ENCODE measurements around the gene CDK19. TPM values are rescaled to one million over a fixed set of nuclear protein-coding genes. Genes with fewer than 3 reads are reported as not detected.
"Not testable (repeated sequence)": the region's sequence is repeated elsewhere in the genome, so short reads cannot be mapped to it uniquely, and the experiment has no call there.

The CDK19 gene
- total RNA-seq, 2 experiments from 2014 or later, result 21.6 to 26.2 TPM

DNA sequence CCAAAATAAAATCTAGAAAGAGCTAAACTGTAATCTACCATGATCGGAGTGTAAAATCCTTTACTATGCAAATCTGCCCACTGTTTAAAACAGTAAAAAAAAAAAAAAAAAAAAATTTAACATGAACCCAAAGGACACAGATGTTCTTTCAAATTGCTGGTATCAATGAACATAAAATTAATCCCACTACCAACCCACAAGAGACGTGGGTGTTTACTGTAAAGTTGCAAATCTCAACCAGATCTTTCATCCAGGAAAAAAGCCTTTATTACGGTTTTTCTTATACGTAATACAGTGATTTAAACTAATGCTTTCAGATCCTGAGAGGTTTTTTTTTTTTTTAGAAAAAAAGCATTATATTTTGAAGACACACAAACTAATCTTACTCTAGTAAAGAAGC is 2.5 kb downstream of the CDK19 start:
- peaks cover 26% of the 10 kb centered on the region for H3K4me1 Mint-ChIP-seq (ENCODE audit: low read depth)
- POLR2A ChIA-PET, result interaction anchor here (4.0 to 10.5 kb wide), 2 partner anchors 63 to 145 kb away, joined by 28 to 441 read pairs; partner anchors contain the start of genes AMD1 and GTF3C6
- no peak overlapping the region for H3K27ac Mint-ChIP-seq
- H3K4me3 Mint-ChIP-seq, result no peak overlapping the region
- no peaks in the 10 kb centered on the region for H3K27me3 Mint-ChIP-seq (ENCODE audit: low read depth)
- no peaks in the 10 kb centered on the region for H3K9me3 Mint-ChIP-seq (ENCODE audit: insufficient read depth)
- ATAC-seq (no peak), DNase-seq (no peak)
- CTCF ChIA-PET, result interaction anchor here (0.7 to 4.7 kb wide), 3 partner anchors 65 to 1475 kb away, joined by 3 to 82 read pairs (median 17); no protein-coding TSS in a partner anchor
- peaks cover 9% of the 10 kb centered on the region for H3K36me3 Mint-ChIP-seq (ENCODE audit: low read depth)

DNA sequence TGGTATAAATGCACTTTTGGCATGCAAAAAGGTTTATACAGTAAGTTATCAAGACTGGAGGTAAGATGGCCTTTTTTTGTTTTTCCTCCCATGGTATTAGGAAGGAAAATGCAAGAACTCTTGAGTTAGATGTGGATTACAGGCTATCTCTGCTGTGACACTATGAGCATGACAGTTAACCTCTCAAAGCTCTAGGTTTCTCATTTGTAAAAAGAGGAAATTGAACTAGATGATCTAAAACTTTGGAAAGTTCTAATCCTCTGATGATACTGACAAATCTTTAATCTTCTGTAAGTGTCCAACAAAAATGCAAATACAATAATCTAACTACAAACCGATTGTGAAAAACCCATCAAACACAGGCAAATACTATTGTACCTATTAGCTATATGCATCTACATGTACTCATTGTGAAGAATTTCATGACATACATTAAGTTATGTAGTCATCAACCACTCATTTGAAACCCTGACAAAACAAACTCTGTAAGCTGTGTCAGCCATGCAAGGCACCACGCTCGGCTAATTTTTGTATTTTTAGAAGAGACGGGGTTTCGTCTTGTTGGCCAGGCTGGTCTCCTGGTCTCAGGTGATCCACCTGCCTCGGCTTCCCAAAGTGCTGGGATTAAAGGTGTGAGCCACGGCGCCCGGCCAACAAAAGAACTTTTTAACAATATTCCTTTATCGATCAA is 4.2 kb downstream of the CDK19 start:
- Mint-ChIP-seq H3K36me3 (ENCODE audit: low read depth) (peaks cover 11% of the 10 kb centered on the region), H3K9me3 (ENCODE audit: insufficient read depth) (no peaks in the 10 kb centered on the region), H3K27ac (no peak overlapping the region), H3K27me3 (ENCODE audit: low read depth) (no peaks in the 10 kb centered on the region), H3K4me3 (no peak overlapping the region), H3K4me1 (ENCODE audit: low read depth) (peaks cover 11% of the 10 kb centered on the region)
- ChIA-PET CTCF (interaction anchor here (1.5 kb wide), 1 partner anchor 129 kb away, joined by 4 read pairs; no protein-coding TSS in a partner anchor), POLR2A (interaction anchor here (0.7 to 3.2 kb wide), 2 partner anchors 12 to 63 kb away, joined by 4 to 13 read pairs; partner anchors contain the start of gene AMD1)
- ATAC-seq (no peak), DNase-seq (no peak)

DNA sequence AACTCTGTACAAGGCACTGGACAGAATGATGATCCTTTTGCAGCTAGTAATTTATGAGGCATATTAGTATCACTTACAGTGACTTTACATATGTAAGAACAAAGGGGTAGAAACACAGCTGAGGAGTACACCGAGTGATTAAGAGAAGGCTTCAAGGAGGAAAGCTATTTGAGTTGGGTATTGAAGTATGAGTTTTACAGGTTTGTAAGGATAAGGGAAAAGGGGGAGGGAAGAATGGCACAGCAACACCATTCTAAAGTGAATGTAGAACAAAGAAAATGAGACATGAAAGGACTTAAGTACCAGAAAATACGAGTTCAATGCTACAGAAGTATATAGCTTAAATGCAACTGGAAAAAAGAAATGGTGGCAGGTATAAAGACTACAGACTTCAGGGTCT is 5.5 kb downstream of the CDK19 start:
- POLR2A ChIA-PET, result interaction anchor here (0.7 to 3.2 kb wide), 2 partner anchors 17 to 64 kb away, joined by 3 to 13 read pairs; partner anchors contain the start of gene AMD1
- CTCF ChIA-PET, result interaction anchor here (0.5 to 1.5 kb wide), 3 partner anchors 18 to 127 kb away, joined by 3 to 4 read pairs (median 3); no protein-coding TSS in a partner anchor
- Mint-ChIP-seq H3K27ac (no peak overlapping the region), H3K27me3 (ENCODE audit: low read depth) (no peaks in the 10 kb centered on the region), H3K4me3 (no peak overlapping the region), H3K36me3 (ENCODE audit: low read depth) (peaks cover 13% of the 10 kb centered on the region), H3K4me1 (ENCODE audit: low read depth) (peaks cover 13% of the 10 kb centered on the region), H3K9me3 (ENCODE audit: insufficient read depth) (no peaks in the 10 kb centered on the region)
- DNase-seq, result no peak
- ATAC-seq, result no peak

DNA sequence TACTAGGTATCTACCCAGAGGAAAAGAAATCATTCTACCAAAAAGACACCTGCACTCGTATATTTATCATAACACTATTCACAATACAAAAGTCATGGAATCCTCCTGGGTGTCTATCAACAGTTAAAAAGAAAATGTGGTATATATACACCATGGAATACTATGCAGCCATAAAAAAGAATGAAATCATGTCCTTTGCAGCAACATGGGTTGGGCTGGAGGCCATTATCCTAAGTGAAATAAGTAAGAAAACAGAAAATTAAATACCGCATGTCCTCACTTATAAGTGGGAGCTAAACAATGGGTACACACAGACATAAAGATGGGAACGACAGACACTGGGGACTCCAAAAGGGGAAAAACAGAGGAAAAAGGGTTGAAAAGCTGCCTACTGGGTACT is 13.1 kb downstream of the CDK19 start:
- H3K27ac Mint-ChIP-seq; H3K4me1 Mint-ChIP-seq (ENCODE audit: low read depth); DNase-seq; POLR2A ChIA-PET; ATAC-seq; H3K4me3 Mint-ChIP-seq; CTCF ChIA-PET; H3K27me3 Mint-ChIP-seq (ENCODE audit: low read depth): not testable (repeated sequence)
- peaks cover 22% of the 10 kb centered on the region for H3K36me3 Mint-ChIP-seq (ENCODE audit: low read depth)
- peaks cover 22% of the 10 kb centered on the region for H3K9me3 Mint-ChIP-seq (ENCODE audit: insufficient read depth)

DNA sequence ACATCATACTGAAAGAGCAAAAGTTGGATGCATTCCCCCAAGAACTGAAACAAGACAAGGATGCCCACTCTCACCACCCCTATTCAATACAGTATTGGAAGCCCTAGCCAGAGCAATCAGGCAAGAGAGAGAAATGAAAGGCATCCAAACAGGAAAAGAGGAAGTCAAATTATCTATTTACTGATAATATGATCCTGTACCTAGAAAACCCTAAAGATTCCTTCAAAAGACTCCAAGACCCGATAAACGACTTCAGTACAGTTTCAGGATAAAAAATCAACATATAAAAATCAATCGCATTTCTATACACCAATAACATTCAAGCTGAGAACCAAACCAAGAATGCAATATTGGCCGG is 14.5 kb downstream of the CDK19 start:
- ChIA-PET CTCF (no interaction called here), POLR2A (interaction anchor here (0.9 to 1.3 kb wide), 2 partner anchors 14 to 74 kb away, joined by 3 read pairs; partner anchors contain the start of genes AMD1 and CDK19)
- Mint-ChIP-seq H3K4me1 (ENCODE audit: low read depth) (peaks cover 9% of the 10 kb centered on the region), H3K36me3 (ENCODE audit: low read depth) (peaks cover 20% of the 10 kb centered on the region), H3K4me3 (no peak overlapping the region), H3K27me3 (ENCODE audit: low read depth) (no peaks in the 10 kb centered on the region), H3K9me3 (ENCODE audit: insufficient read depth) (peaks cover 22% of the 10 kb centered on the region), H3K27ac (no peak overlapping the region)
- ATAC-seq (no peak), DNase-seq (no peak)

DNA sequence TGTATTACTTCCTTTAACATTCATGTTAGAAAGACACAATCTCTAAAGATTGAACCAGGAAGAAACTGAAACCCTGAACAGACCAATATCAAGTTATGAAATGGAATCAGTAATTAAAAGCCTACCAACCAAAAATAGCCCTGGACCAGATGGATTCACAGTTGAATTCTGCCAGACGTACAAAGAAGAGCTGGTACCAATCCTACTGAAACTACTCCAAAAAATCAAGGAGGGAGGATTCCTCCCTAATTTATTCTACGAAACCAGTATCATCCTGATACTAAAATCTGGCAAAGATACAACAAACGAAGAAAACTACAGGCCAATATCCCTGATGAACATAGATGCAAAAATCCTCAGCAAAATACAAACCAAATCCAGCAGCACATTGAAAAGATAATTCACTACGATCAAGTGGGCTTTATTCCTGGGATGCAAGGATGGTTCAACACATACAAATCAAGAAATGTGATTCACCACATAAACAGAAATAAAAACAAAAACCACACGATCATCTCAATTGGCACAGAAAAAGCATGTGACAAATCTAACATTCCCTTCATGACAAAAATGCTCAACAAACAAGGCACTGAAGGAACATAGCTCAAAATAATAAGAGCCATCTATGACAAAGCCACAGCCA is 15.0 kb downstream of the CDK19 start:
- no peak overlapping the region for H3K27ac Mint-ChIP-seq
- H3K27me3 Mint-ChIP-seq (ENCODE audit: low read depth), result no peaks in the 10 kb centered on the region
- peaks cover 9% of the 10 kb centered on the region for H3K4me1 Mint-ChIP-seq (ENCODE audit: low read depth)
- CTCF ChIA-PET, result no interaction called here
- DNase-seq (no peak), ATAC-seq (no peak)
- POLR2A ChIA-PET, result interaction anchor here (1.3 kb wide), 1 partner anchor 15 kb away, joined by 3 read pairs; the partner anchor contains the start of gene CDK19
- H3K9me3 Mint-ChIP-seq (ENCODE audit: insufficient read depth), result peaks cover 22% of the 10 kb centered on the region
- H3K36me3 Mint-ChIP-seq (ENCODE audit: low read depth), result peaks cover 20% of the 10 kb centered on the region
- H3K4me3 Mint-ChIP-seq, result no peak overlapping the region

DNA sequence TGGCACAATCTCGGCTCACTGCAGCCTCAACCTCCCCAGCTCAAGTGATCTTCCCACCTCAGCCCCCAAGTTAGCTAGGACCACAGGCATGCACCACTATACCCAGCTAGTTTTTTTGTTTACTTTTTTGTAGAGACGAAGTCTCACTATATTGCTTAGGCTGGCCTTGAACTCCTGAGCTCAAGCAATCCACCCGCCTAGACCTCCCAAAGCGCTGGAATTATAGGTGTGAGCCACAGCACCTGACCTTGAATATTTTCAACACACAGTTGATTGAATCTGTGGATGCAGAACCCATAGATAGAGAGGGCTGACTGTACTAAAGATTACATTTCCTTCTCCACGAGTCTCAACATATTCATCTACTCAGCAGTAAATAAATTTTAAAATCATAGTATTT is 15.6 kb downstream of the CDK19 start:
- Mint-ChIP-seq H3K27ac (no peak overlapping the region), H3K27me3 (ENCODE audit: low read depth) (no peaks in the 10 kb centered on the region), H3K4me3 (no peak overlapping the region), H3K9me3 (ENCODE audit: insufficient read depth) (peaks cover 22% of the 10 kb centered on the region), H3K4me1 (ENCODE audit: low read depth) (peaks cover 5% of the 10 kb centered on the region), H3K36me3 (ENCODE audit: low read depth) (peaks cover 18% of the 10 kb centered on the region)
- ATAC-seq (no peak), DNase-seq (no peak)
- ChIA-PET POLR2A (interaction anchor here (0.5 kb wide), 1 partner anchor 12 kb away, joined by 4 read pairs; no protein-coding TSS in a partner anchor), CTCF (no interaction called here)

DNA sequence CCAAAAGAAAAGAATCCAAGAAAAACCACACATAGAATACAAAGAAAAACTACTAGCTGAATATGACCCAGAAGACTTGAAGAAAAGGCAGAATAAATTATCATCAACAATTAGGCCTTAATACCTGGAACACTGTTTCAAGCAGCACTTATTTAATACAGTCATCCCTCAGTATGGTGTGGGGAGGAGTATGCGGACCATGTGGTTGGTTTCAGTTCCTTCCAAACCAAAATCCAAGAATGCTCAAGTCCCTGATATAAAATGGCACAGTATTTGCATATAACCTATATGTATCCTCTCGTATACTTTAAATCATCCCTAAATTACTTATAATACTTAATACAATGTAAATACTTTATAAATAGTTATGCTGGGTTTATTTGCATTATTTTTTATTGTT is 16.1 kb downstream of the CDK19 start:
- H3K27me3 Mint-ChIP-seq (ENCODE audit: low read depth), result no peaks in the 10 kb centered on the region
- ATAC-seq (no peak), DNase-seq (no peak)
- H3K27ac Mint-ChIP-seq, result no peak overlapping the region
- ChIA-PET POLR2A (interaction anchor here (0.5 kb wide), 1 partner anchor 12 kb away, joined by 4 read pairs; no protein-coding TSS in a partner anchor), CTCF (no interaction called here)
- no peak overlapping the region for H3K4me3 Mint-ChIP-seq
- peaks cover 5% of the 10 kb centered on the region for H3K4me1 Mint-ChIP-seq (ENCODE audit: low read depth)
- peaks cover 22% of the 10 kb centered on the region for H3K9me3 Mint-ChIP-seq (ENCODE audit: insufficient read depth)
- H3K36me3 Mint-ChIP-seq (ENCODE audit: low read depth), result peaks cover 18% of the 10 kb centered on the region

DNA sequence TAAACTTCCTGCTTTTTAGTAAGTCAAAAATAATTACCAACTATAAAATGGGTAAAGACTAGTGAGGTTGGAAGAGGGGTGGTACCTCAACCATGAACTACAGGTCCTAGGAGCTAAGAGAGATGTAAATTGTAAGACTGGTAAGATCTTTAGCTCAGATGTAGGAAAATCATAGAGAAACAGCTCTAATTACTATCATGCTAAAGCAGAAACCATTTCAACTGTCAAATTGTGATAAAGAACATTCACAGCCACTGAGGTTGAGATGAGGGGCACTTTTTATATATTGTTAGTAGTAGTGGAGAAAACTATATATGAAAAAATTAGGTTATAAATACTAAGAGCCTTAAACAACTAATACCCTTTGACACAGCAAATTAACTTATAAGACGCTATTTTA is 20.0 kb downstream of the CDK19 start:
- Mint-ChIP-seq H3K27ac (no peak overlapping the region), H3K36me3 (ENCODE audit: low read depth) (peaks cover 5% of the 10 kb centered on the region), H3K9me3 (ENCODE audit: insufficient read depth) (peaks cover 10% of the 10 kb centered on the region), H3K4me3 (no peak overlapping the region), H3K27me3 (ENCODE audit: low read depth) (no peaks in the 10 kb centered on the region), H3K4me1 (ENCODE audit: low read depth) (no peaks in the 10 kb centered on the region)
- ATAC-seq (no peak), DNase-seq (no peak)
- ChIA-PET CTCF (interaction anchor here (1.4 to 1.7 kb wide), 2 partner anchors 83 to 113 kb away, joined by 3 to 5 read pairs; no protein-coding TSS in a partner anchor), POLR2A (interaction anchor here (0.6 kb wide), 1 partner anchor 163 kb away, joined by 3 read pairs; the partner anchor contains the start of gene GTF3C6)

DNA sequence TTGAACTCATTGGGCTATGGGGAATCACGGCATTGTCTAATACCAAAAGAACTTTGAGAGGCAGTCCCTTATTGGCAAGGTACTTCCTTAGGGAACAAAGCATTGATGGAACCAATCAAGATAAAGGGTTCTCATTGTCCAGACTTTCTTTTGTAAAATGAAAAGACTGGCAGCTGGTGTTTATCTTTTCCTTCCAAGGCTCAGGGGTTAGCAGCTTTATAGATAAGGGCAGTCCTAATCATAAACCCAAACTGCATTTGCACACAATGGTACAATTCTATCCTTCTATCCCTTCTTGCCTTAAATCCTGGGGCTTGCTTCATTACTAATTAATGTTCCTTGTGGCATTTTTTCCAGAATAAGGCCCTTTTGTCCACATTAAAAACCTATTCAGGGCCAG is 28.6 kb downstream of the CDK19 start:
- ChIA-PET CTCF (interaction anchor here (0.7 to 1.5 kb wide), 2 partner anchors 92 to 517 kb away, joined by 5 read pairs; no protein-coding TSS in a partner anchor), POLR2A (no interaction called here)
- peaks cover 12% of the 10 kb centered on the region for H3K36me3 Mint-ChIP-seq (ENCODE audit: low read depth)
- H3K27me3 Mint-ChIP-seq (ENCODE audit: low read depth), result no peaks in the 10 kb centered on the region
- H3K9me3 Mint-ChIP-seq (ENCODE audit: insufficient read depth), result peaks cover 7% of the 10 kb centered on the region
- ATAC-seq (no peak), DNase-seq (no peak)
- H3K4me1 Mint-ChIP-seq (ENCODE audit: low read depth), result peaks cover 21% of the 10 kb centered on the region
- H3K4me3 Mint-ChIP-seq, result no peak overlapping the region
- no peak overlapping the region for H3K27ac Mint-ChIP-seq

DNA sequence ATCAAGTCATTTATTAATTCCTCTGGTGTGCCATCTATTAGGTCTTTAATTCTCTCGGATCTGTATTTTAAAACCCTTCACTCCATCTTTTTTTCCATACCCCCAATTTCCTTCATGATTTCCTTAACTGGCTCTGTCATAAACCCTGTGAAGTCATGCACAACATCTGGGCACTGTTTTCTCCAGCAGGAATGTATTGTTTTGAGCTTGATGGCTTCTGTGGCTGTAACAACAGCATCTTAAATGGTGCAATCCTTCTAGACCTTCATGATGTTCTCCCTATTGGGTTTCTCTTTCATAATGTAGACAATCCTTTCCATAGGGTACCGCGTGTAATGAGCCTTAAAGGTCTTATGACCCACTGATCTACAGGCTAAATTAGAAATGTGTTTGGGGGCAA is 29.0 kb downstream of the CDK19 start:
- Mint-ChIP-seq H3K27ac (no peak overlapping the region), H3K9me3 (ENCODE audit: insufficient read depth) (peaks cover 7% of the 10 kb centered on the region), H3K4me1 (ENCODE audit: low read depth) (peaks cover 24% of the 10 kb centered on the region), H3K27me3 (ENCODE audit: low read depth) (no peaks in the 10 kb centered on the region), H3K36me3 (ENCODE audit: low read depth) (peaks cover 12% of the 10 kb centered on the region), H3K4me3 (no peak overlapping the region)
- CTCF ChIA-PET, result no interaction called here
- DNase-seq, result no peak
- POLR2A ChIA-PET, result no interaction called here
- ATAC-seq, result no peak

DNA sequence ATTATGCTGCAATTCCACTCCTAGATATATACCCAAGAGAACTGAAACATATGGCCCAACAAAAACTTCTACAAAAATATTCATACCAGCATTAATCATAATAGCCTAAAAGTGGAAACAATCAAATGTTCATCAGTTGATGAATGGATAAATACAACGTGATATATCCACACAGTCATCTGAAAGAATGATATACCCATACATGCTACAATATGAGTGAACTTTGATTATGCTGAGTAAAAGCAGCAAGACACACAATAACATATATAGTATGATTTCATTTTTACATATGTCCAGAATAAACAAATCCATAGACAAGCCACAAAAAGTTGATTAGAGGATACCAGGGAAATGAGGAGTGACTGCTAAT is 30.7 kb downstream of the CDK19 start:
- no peak for ATAC-seq
- DNase-seq, result no peak
- ChIA-PET CTCF (no interaction called here), POLR2A (no interaction called here)
- Mint-ChIP-seq H3K27me3 (ENCODE audit: low read depth) (no peaks in the 10 kb centered on the region), H3K4me1 (ENCODE audit: low read depth) (peaks cover 27% of the 10 kb centered on the region), H3K4me3 (no peak overlapping the region), H3K9me3 (ENCODE audit: insufficient read depth) (peaks cover 7% of the 10 kb centered on the region), H3K27ac (no peak overlapping the region), H3K36me3 (ENCODE audit: low read depth) (peaks cover 9% of the 10 kb centered on the region)

Data from activated CD8-positive, alpha-beta T cell treated with anti-CD3 and anti-CD28 coated beads, Interleukin-2, amount 10 ng/mL, durations not matched to agents 7 days and 5 days (primary cell).